ENCODE results near the gene TAF10.

The TAF10 gene

GRCh38 chr11:6647836-6648235 is 35.8 kb upstream of the TAF10 start:
- Histone ChIP-seq H3K4me3 (peak overlapping the region; percentile 76), H3K9ac (ENCODE audit: insufficient read length) (no peak overlapping the region), H3K36me3 (ENCODE audit: insufficient read depth, low read length) (peaks cover 22% of the 10 kb centered on the region), H3K9me3 (ENCODE audit: low read depth, low read length) (no peaks in the 10 kb centered on the region), H3K27ac (peak overlapping the region; percentile 96)
- TF ChIP-seq FOXP2 (optimal IDR thresholded peaks at IDR 0.05; ENCODE audit: control extremely low read depth, extremely low read length, insufficient read depth) (no peak), POLR2AphosphoS5 (IDR thresholded peaks at IDR 0.05; ENCODE audit: borderline replicate concordance, low read depth, low read length) (no peak)
- DNase-seq (ENCODE audit: low read depth, low spot score) = no peak

- peak overlapping the region; percentile 48 for H3K9ac ChIP-seq (ENCODE audit: insufficient read length)
- H3K36me3 ChIP-seq (ENCODE audit: insufficient read depth, low read length) = peaks cover 26% of the 10 kb centered on the region
- H3K9me3 ChIP-seq (ENCODE audit: low read depth, low read length) = no peaks in the 10 kb centered on the region
- no peak for TF ChIP-seq FOXP2 (optimal IDR thresholded peaks at IDR 0.05; ENCODE audit: control extremely low read depth, extremely low read length, insufficient read depth)
- TF ChIP-seq POLR2AphosphoS5 (IDR thresholded peaks at IDR 0.05; ENCODE audit: borderline replicate concordance, low read depth, low read length) = no peak; the same call in 1 of the 2 replicates
- TF ChIP-seq EZH2 (IDR thresholded peaks at IDR 0.05) = no peak
- H3K4me3 ChIP-seq = peak overlapping the region; percentile 76
- H3K27ac ChIP-seq = peak overlapping the region; percentile 96
- DNase-seq (ENCODE audit: low read depth, low spot score) = peak; percentile 44
Observed at GRCh38 chr11:6646918-6647679, 35.1 kb upstream of the TAF10 start.

GRCh38 chr11:6646576-6646917 is 34.5 kb upstream of the TAF10 start:
- H3K27ac ChIP-seq = peak overlapping the region; percentile 96
- H3K36me3 ChIP-seq (ENCODE audit: insufficient read depth, low read length) = peaks cover 24% of the 10 kb centered on the region
- H3K9me3 ChIP-seq (ENCODE audit: low read depth, low read length) = no peaks in the 10 kb centered on the region
- no peak overlapping the region for H3K9ac ChIP-seq (ENCODE audit: insufficient read length)
- DNase-seq (ENCODE audit: low read depth, low spot score) = peak; percentile 67
- TF ChIP-seq FOXP2 (optimal IDR thresholded peaks at IDR 0.05; ENCODE audit: control extremely low read depth, extremely low read length, insufficient read depth) (peak; percentile 28), POLR2AphosphoS5 (IDR thresholded peaks at IDR 0.05; ENCODE audit: borderline replicate concordance, low read depth, low read length) (peak; percentile 44), EZH2 (IDR thresholded peaks at IDR 0.05) (no peak)
- peak overlapping the region; percentile 76 for H3K4me3 ChIP-seq

- no peak for DNase-seq (ENCODE audit: low read depth, low spot score)
Observed at GRCh38 chr11:6646071-6646470, 34.1 kb upstream of the TAF10 start.

GRCh38 chr11:6642957-6643356 is 30.9 kb upstream of the TAF10 start:
- no peak overlapping the region for H3K9ac ChIP-seq (ENCODE audit: insufficient read length)
- H3K36me3 ChIP-seq (ENCODE audit: insufficient read depth, low read length) = peaks cover 51% of the 10 kb centered on the region
- no peaks in the 10 kb centered on the region for H3K9me3 ChIP-seq (ENCODE audit: low read depth, low read length)
- TF ChIP-seq FOXP2 (optimal IDR thresholded peaks at IDR 0.05; ENCODE audit: control extremely low read depth, extremely low read length, insufficient read depth) (no peak), POLR2AphosphoS5 (IDR thresholded peaks at IDR 0.05; ENCODE audit: borderline replicate concordance, low read depth, low read length) (no peak), EZH2 (IDR thresholded peaks at IDR 0.05) (no peak)
- peak overlapping the region; percentile 54 for H3K27ac ChIP-seq
- DNase-seq (ENCODE audit: low read depth, low spot score) = no peak
- peak overlapping the region; percentile 16; the same call in 1 of the 2 replicates for H3K4me3 ChIP-seq

More at GRCh38 chr11:6646071-6646470, 34.1 kb upstream of the TAF10 start:
- Histone ChIP-seq H3K4me3 (peak overlapping the region; percentile 76), H3K9me3 (ENCODE audit: low read depth, low read length) (no peaks in the 10 kb centered on the region), H3K27ac (peak overlapping the region; percentile 96), H3K36me3 (ENCODE audit: insufficient read depth, low read length) (peaks cover 28% of the 10 kb centered on the region), H3K9ac (ENCODE audit: insufficient read length) (no peak overlapping the region)
- TF ChIP-seq EZH2 (IDR thresholded peaks at IDR 0.05) (no peak), POLR2AphosphoS5 (IDR thresholded peaks at IDR 0.05; ENCODE audit: borderline replicate concordance, low read depth, low read length) (no peak), FOXP2 (optimal IDR thresholded peaks at IDR 0.05; ENCODE audit: control extremely low read depth, extremely low read length, insufficient read depth) (no peak)

- no peak for TF ChIP-seq EZH2 (IDR thresholded peaks at IDR 0.05)
- TF ChIP-seq FOXP2 (optimal IDR thresholded peaks at IDR 0.05; ENCODE audit: control extremely low read depth, extremely low read length, insufficient read depth) = no peak
- TF ChIP-seq POLR2AphosphoS5 (IDR thresholded peaks at IDR 0.05; ENCODE audit: borderline replicate concordance, low read depth, low read length) = no peak
- Histone ChIP-seq H3K9me3 (ENCODE audit: low read depth, low read length) (no peaks in the 10 kb centered on the region), H3K4me3 (no peak overlapping the region), H3K27ac (no peak overlapping the region), H3K9ac (ENCODE audit: insufficient read length) (no peak overlapping the region), H3K36me3 (ENCODE audit: insufficient read depth, low read length) (peaks cover 65% of the 10 kb centered on the region)
- no peak for DNase-seq (ENCODE audit: low read depth, low spot score)
Observed at GRCh38 chr11:6640985-6641701, 29.1 kb upstream of the TAF10 start.

GRCh38 chr11:6640036-6640984 is 28.3 kb upstream of the TAF10 start:
- no peak for DNase-seq (ENCODE audit: low read depth, low spot score)
- Histone ChIP-seq H3K9me3 (ENCODE audit: low read depth, low read length) (no peaks in the 10 kb centered on the region), H3K36me3 (ENCODE audit: insufficient read depth, low read length) (peaks cover 64% of the 10 kb centered on the region), H3K9ac (ENCODE audit: insufficient read length) (no peak overlapping the region), H3K27ac (no peak overlapping the region), H3K4me3 (no peak overlapping the region)
- TF ChIP-seq EZH2 (IDR thresholded peaks at IDR 0.05) (no peak), FOXP2 (optimal IDR thresholded peaks at IDR 0.05; ENCODE audit: control extremely low read depth, extremely low read length, insufficient read depth) (no peak), POLR2AphosphoS5 (IDR thresholded peaks at IDR 0.05; ENCODE audit: borderline replicate concordance, low read depth, low read length) (no peak)
